Neural crest cell (in vitro differentiated cells): Measurements from ENCODE around the gene GALNTL6. TPM values are rescaled to one million over a fixed set of nuclear protein-coding genes. Genes with fewer than 3 reads are reported as not detected.

Experiments used
- DNase-seq: peaks from one replicate; pipeline ENCODE4 v3.0.0; 2021; ENCODE audit warnings: low read depth, mixed read lengths, low spot score
- H3K27ac Mint-ChIP-seq: one replicate; pipeline ENCODE4 v1.8.0; 2021; ENCODE audit warnings: mild to moderate bottlenecking, mixed read lengths; ENCODE audit not compliant: unreplicated experiment
- H3K27me3 Mint-ChIP-seq: 2 replicates; pipeline ENCODE4 v1.8.0; 2021; ENCODE audit warnings: low read depth, mild to moderate bottlenecking, mixed read lengths
- H3K36me3 Mint-ChIP-seq: 2 replicates; pipeline ENCODE4 v1.8.0; 2021; ENCODE audit warnings: low read depth, mild to moderate bottlenecking, mixed read lengths
- H3K4me1 Mint-ChIP-seq: 2 replicates; pipeline ENCODE4 v1.8.0; 2021; ENCODE audit warnings: mixed read lengths
- H3K4me3 Mint-ChIP-seq: one replicate; pipeline ENCODE4 v1.8.0; 2021; ENCODE audit warnings: mild to moderate bottlenecking, mixed read lengths
- H3K9me3 Mint-ChIP-seq: 2 replicates; pipeline ENCODE4 v1.8.0; 2021; ENCODE audit warnings: mixed read lengths
- CTCF ChIP-seq: fragments of 200-600 bp; sonication (generic); conservative IDR thresholded peaks from 2 replicates; pipeline ENCODE4 v1.5.0; 2021; ENCODE audit warnings: antibody characterized with exemption, mild to moderate bottlenecking
- total RNA-seq: library from RNA; stranded (reverse); gene quantifications from 2 replicates; pipeline ENCODE4 v1.2.1, GENCODE V29; 2021

GALNTL6 gene
- total RNA-seq, 1 donor from 2014 or later = 0.07 TPM

DNA sequence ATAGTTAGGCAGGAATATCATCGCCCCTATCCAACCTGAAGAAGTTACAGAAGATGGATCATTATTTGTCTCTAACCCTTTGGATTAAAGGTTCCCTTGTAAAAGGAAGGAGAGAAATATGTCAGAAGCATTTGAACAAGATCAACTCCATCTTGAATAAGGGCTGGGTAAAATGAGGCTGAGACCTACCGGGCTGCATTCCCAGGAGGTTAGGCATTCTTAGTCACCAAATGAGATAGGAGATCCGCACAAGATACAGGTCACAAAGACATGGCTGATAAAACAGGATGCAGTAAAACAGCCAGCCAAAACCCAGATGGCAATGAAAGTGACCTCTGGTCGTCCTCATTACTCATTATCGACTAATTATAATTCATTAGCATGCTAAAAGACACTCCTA, 148.9 kb downstream of the GALNTL6 start:
- no peak for TF ChIP-seq CTCF
- Mint-ChIP-seq H3K36me3 (no peaks in the 10 kb centered on the region), H3K4me3 (no peak overlapping the region)

DNA sequence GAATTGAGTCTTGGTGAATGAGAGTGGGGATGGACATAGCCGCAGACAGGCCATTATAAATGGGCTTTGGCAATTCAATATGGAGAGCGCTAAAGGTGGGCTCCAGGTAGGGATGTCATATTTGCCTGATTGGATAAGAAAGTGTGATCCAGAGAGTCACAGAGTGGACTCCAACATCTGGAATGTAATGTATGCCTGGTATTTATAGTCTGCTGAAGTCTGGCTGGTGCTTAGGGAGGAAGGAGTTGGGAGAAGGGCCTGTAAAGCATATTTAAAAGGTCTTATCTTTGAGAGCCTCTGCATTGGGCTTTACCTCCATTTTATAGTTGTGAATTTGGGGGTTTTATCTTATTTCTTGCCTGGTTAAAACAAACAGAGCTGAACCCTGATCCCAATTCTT, 153.2 kb downstream of the GALNTL6 start:
- Mint-ChIP-seq H3K4me1 (no peaks in the 10 kb centered on the region), H3K27ac (no peak overlapping the region), H3K9me3 (peaks cover 10% of the 10 kb centered on the region), H3K36me3 (no peaks in the 10 kb centered on the region), H3K4me3 (no peak overlapping the region), H3K27me3 (no peaks in the 10 kb centered on the region)
- no peak for TF ChIP-seq CTCF
- DNase-seq = no peak

More for the DNA sequence above, 148.9 kb downstream of the GALNTL6 start:
- H3K4me1 Mint-ChIP-seq = no peaks in the 10 kb centered on the region
- H3K9me3 Mint-ChIP-seq = peaks cover 4% of the 10 kb centered on the region
- no peaks in the 10 kb centered on the region for H3K27me3 Mint-ChIP-seq
- no peak overlapping the region for H3K27ac Mint-ChIP-seq
- DNase-seq = no peak

- TF ChIP-seq CTCF = no peak
- H3K4me1 Mint-ChIP-seq = no peaks in the 10 kb centered on the region
- no peak for DNase-seq
- H3K27me3 Mint-ChIP-seq = no peaks in the 10 kb centered on the region
- no peak overlapping the region for H3K4me3 Mint-ChIP-seq
- no peaks in the 10 kb centered on the region for H3K9me3 Mint-ChIP-seq
- H3K27ac Mint-ChIP-seq = no peak overlapping the region
- H3K36me3 Mint-ChIP-seq = no peaks in the 10 kb centered on the region
These were observed 165.0 kb downstream of the GALNTL6 start for GRCh38 chr4:171978216-171978615.

- Mint-ChIP-seq H3K27ac (no peak overlapping the region), H3K9me3 (no peaks in the 10 kb centered on the region), H3K4me3 (no peak overlapping the region), H3K27me3 (no peaks in the 10 kb centered on the region), H3K4me1 (no peaks in the 10 kb centered on the region), H3K36me3 (no peaks in the 10 kb centered on the region)
- TF ChIP-seq CTCF = no peak
- no peak for DNase-seq
These were observed 166.3 kb downstream of the GALNTL6 start for GRCh38 chr4:171979461-171979860.

DNA sequence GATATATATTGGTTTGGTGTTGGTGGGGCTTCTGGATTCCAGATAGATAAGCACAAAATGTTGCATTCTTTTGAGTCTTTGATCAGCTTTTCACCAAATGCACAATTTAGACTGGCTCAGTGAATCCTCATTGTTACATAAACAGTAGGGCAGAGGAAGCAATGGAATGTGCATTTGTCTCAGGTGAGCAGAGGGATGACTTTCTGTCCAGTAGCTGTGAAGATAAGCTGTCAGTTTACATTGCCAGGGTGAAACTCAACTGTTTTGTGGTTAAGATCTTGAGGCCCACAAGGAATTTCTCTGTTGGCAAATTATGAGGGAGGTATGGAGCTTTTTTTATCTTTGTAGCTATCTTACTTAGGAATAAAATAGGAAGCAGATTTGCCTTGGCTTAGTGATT, 168.0 kb downstream of the GALNTL6 start:
- no peak for TF ChIP-seq CTCF
- Mint-ChIP-seq H3K4me1 (no peaks in the 10 kb centered on the region), H3K27ac (no peak overlapping the region), H3K27me3 (no peaks in the 10 kb centered on the region), H3K4me3 (no peak overlapping the region), H3K9me3 (no peaks in the 10 kb centered on the region), H3K36me3 (no peaks in the 10 kb centered on the region)
- DNase-seq = no peak
